DND-41 (cell line): ENCODE measurements around the gene FAT3.

ENCODE experiments used
- CTCF ChIP-seq: IDR thresholded peaks from 2 replicates; pipeline ENCODE4 v1.5.1; 2012; ENCODE audit warnings: borderline replicate concordance, low read length, moderate library complexity, mild to moderate bottlenecking; ENCODE audit not compliant: poor library complexity, severe bottlenecking; ENCODE audit errors: extremely low read depth
- EZH2 ChIP-seq: IDR thresholded peaks from 3 replicates; pipeline ENCODE4 v1.6.1; 2012; ENCODE audit warnings: borderline replicate concordance, low read depth, mild to moderate bottlenecking, moderate library complexity, low read length, inconsistent platforms; ENCODE audit not compliant: severe bottlenecking

- TF ChIP-seq CTCF (no peak), EZH2 (no peak)
Observed at GRCh38 chr11:92251980-92252379, 27.4 kb downstream of the FAT3 start.
